Measurements from ENCODE around the gene CEL. TPM values are rescaled to one million over a fixed set of nuclear protein-coding genes. Genes with fewer than 3 reads are reported as not detected.

Gene CEL
- total and polyA plus RNA-seq, 10 donors, result 0.46 to 5.3 (median 0.72) TPM; not detected in 2

- peak; percentile 56 for DNase-seq
- no peak for TF ChIP-seq POLR2AphosphoS5 (IDR thresholded peaks at IDR 0.05)
- TF ChIP-seq POLR2A (IDR thresholded peaks at IDR 0.05), result no peak
- TF ChIP-seq CTCF (IDR thresholded peaks at IDR 0.05 in 8 of 11, conservative IDR thresholded peaks at IDR 0.05 in 3 of 11), result no peak
- H3K27ac ChIP-seq, result peak overlapping the region in 5 of 8 donors; percentile 41 to 95 (median 92)
- intact Hi-C loops (cut with DNase I; ENCODE audit: low total_unique reads), result no loop called here
- no peaks in the 10 kb centered on the region for H3K9me3 ChIP-seq
- peaks cover 78 to 97% (median 96%) of the 10 kb centered on the region in 6 donors for H3K4me1 ChIP-seq
- H3K36me3 ChIP-seq, result no peaks in the 10 kb centered on the region
- H3K4me3 ChIP-seq, result no peak overlapping the region
- WGBS, 5 donors, result 85 to 92% (median 91%) methylated on average over 3 of the region's 3 CpGs
- H3K27me3 ChIP-seq (replicated peaks in 1 of 7), result no peaks in the 10 kb centered on the region
These were observed 56.4 kb downstream of the CEL start for GRCh38 chr9:133118179-133118520.

- Histone ChIP-seq H3K36me3 (no peaks in the 10 kb centered on the region), H3K4me3 (peak overlapping the region in 1 of 8 donors; percentile 90), H3K27me3 (replicated peaks in 1 of 7) (no peaks in the 10 kb centered on the region), H3K27ac (peak overlapping the region in 7 of 8 donors; percentile 75 to 95 (median 78)), H3K4me1 (peaks cover 74 to 97% (median 94%) of the 10 kb centered on the region in 6 donors), H3K9me3 (no peaks in the 10 kb centered on the region)
- TF ChIP-seq CTCF (IDR thresholded peaks at IDR 0.05 in 8 of 11, conservative IDR thresholded peaks at IDR 0.05 in 3 of 11) (no peak), POLR2AphosphoS5 (IDR thresholded peaks at IDR 0.05) (no peak), POLR2A (IDR thresholded peaks at IDR 0.05) (no peak)
- intact Hi-C loops (cut with DNase I; ENCODE audit: low total_unique reads), result no loop called here
- 67 to 93% (median 80%) methylated on average over 3 of the region's 3 CpGs for WGBS, 5 donors
- DNase-seq, result no peak
These were observed 56.8 kb downstream of the CEL start for GRCh38 chr9:133118568-133118967.

- DNase-seq, result no peak
- Histone ChIP-seq H3K27me3 (replicated peaks in 1 of 7) (no peaks in the 10 kb centered on the region), H3K9me3 (no peaks in the 10 kb centered on the region), H3K36me3 (no peaks in the 10 kb centered on the region), H3K4me3 (peak overlapping the region in 7 of 8 donors; percentile 7 to 90 (median 63)), H3K4me1 (peaks cover 67 to 93% (median 88%) of the 10 kb centered on the region in 6 donors), H3K27ac (peak overlapping the region; percentile 57 to 95 (median 76))
- intact Hi-C loops (cut with DNase I; ENCODE audit: low total_unique reads), result no loop called here
- TF ChIP-seq CTCF (IDR thresholded peaks at IDR 0.05 in 8 of 11, conservative IDR thresholded peaks at IDR 0.05 in 3 of 11) (no peak), POLR2A (IDR thresholded peaks at IDR 0.05) (peak in 1 of 3 donors; percentile 55), POLR2AphosphoS5 (IDR thresholded peaks at IDR 0.05) (peak; percentile 36 to 74 (median 54))
- 62 to 72% (median 69%) methylated on average over 14 to 21 of the region's 21 CpGs for WGBS, 5 donors
These were observed 57.5 kb downstream of the CEL start for GRCh38 chr9:133119103-133119845.

GRCh38 chr9:133119846-133120500 lies 58.2 kb downstream of the CEL start:
- TF ChIP-seq CTCF (IDR thresholded peaks at IDR 0.05 in 8 of 11, conservative IDR thresholded peaks at IDR 0.05 in 3 of 11), result no peak
- TF ChIP-seq POLR2A (IDR thresholded peaks at IDR 0.05), result no peak
- no peak for TF ChIP-seq POLR2AphosphoS5 (IDR thresholded peaks at IDR 0.05)
- intact Hi-C loops (cut with DNase I; ENCODE audit: low total_unique reads), result no loop called here
- Histone ChIP-seq H3K9me3 (no peaks in the 10 kb centered on the region), H3K27ac (peak overlapping the region in 7 of 8 donors; percentile 75 to 95 (median 92)), H3K4me3 (peak overlapping the region; percentile 23 to 90 (median 66)), H3K4me1 (peaks cover 62 to 93% (median 88%) of the 10 kb centered on the region in 6 donors), H3K27me3 (replicated peaks in 1 of 7) (no peaks in the 10 kb centered on the region), H3K36me3 (no peaks in the 10 kb centered on the region)
- WGBS, 5 donors, result 52 to 63% (median 54%) methylated on average over 18 to 21 of the region's 21 CpGs
- no peak for DNase-seq

All from spleen (tissue), 11 donors.